ENCODE data around the gene GPC6.

DNA sequence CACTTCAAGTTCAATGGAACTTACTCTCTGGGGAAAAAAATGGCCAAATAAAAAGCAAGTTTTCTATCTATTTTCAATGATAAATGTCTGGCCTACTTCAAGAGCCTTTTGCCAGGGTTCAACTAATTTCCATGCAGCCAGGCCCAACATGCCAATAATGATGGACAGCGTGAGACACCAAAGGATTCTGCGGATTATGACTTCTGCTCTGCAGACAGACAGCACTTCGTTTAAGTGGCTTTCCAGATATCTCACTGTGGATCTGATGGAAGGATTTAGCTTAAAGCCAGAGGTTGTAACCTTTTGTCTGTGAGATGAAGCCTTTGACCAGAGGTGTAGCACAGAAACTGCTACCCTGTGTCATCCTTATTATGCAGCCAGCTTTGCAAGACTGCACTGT lies 638.6 kb downstream of the GPC6 start:
- no peak for TF ChIP-seq FOSL1 (IDR thresholded peaks at IDR 0.05; ENCODE audit: low read depth)
- TF ChIP-seq, protein P1, sequence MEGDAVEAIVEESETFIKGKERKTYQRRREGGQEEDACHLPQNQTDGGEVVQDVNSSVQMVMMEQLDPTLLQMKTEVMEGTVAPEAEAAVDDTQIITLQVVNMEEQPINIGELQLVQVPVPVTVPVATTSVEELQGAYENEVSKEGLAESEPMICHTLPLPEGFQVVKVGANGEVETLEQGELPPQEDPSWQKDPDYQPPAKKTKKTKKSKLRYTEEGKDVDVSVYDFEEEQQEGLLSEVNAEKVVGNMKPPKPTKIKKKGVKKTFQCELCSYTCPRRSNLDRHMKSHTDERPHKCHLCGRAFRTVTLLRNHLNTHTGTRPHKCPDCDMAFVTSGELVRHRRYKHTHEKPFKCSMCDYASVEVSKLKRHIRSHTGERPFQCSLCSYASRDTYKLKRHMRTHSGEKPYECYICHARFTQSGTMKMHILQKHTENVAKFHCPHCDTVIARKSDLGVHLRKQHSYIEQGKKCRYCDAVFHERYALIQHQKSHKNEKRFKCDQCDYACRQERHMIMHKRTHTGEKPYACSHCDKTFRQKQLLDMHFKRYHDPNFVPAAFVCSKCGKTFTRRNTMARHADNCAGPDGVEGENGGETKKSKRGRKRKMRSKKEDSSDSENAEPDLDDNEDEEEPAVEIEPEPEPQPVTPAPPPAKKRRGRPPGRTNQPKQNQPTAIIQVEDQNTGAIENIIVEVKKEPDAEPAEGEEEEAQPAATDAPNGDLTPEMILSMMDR (IDR thresholded peaks at IDR 0.05 in 2 of 3, conservative IDR thresholded peaks at IDR 0.05 in 1 of 3; ENCODE audit: borderline replicate concordance in 1 of 3, insufficient read depth in 1 of 3, low read depth in 2 of 3, low read length in 2 of 3): no peak
- no peak for TF ChIP-seq POLR2A (IDR thresholded peaks at IDR 0.05; ENCODE audit: borderline replicate concordance, extremely low read depth, insufficient read depth, insufficient read length)
